Mesendoderm (in vitro differentiated cells): ENCODE measurements around the gene SPDYE17.
"Not testable (repeated sequence)": the region's sequence is repeated elsewhere in the genome, so short reads cannot be mapped to it uniquely, and the experiment has no call there.

ENCODE experiments used
- DNase-seq: peaks from one replicate; pipeline ENCODE4 v3.0.0; 2013
- H2AK5ac ChIP-seq: 2 replicates; pipeline ENCODE4 v1.6.1; 2013; ENCODE audit warnings: low read length, inconsistent platforms
- H2BK120ac ChIP-seq: 2 replicates; pipeline ENCODE4 v1.6.1; 2013; ENCODE audit warnings: low read depth, mild to moderate bottlenecking, low read length, moderate library complexity, mixed read lengths
- H2BK15ac ChIP-seq: replicated peaks from 2 replicates; pipeline ENCODE4 v1.6.1; 2013; ENCODE audit warnings: low read depth, mild to moderate bottlenecking, moderate library complexity
- H2BK5ac ChIP-seq: 2 replicates; pipeline ENCODE4 v1.6.1; 2013; ENCODE audit warnings: low read length, inconsistent platforms
- H3K18ac ChIP-seq: 2 replicates; pipeline ENCODE4 v1.6.1; 2013; ENCODE audit warnings: mild to moderate bottlenecking, low read length, mixed read lengths
- H3K23ac ChIP-seq: one replicate; pipeline ENCODE4 v1.6.1; 2013; ENCODE audit warnings: low read length
- H3K27ac ChIP-seq: 2 replicates; pipeline ENCODE4 v1.5.1; 2013; ENCODE audit warnings: low read depth, mild to moderate bottlenecking, inconsistent platforms, low read length, moderate library complexity
- H3K27me3 ChIP-seq: 2 replicates; pipeline ENCODE4 v1.6.1; 2013; ENCODE audit warnings: low read length, control low read depth, mild to moderate bottlenecking, inconsistent platforms; ENCODE audit not compliant: insufficient read depth, poor library complexity
- H3K36me3 ChIP-seq: 2 replicates; pipeline ENCODE4 v1.6.1; 2013; ENCODE audit warnings: low read length, inconsistent platforms; ENCODE audit not compliant: control insufficient read depth, insufficient read depth
- H3K4ac ChIP-seq: one replicate; pipeline ENCODE4 v1.6.1; 2013; ENCODE audit warnings: low read depth, mild to moderate bottlenecking, low read length, moderate library complexity
- H3K4me1 ChIP-seq: 2 replicates; pipeline ENCODE4 v1.6.1; 2013; ENCODE audit warnings: low read depth, low read length, inconsistent platforms; ENCODE audit not compliant: control insufficient read depth
- H3K4me2 ChIP-seq: 2 replicates; pipeline ENCODE4 v1.6.1; 2013; ENCODE audit warnings: low read length
- H3K4me3 ChIP-seq: 2 replicates; pipeline ENCODE4 v1.5.1; 2013; ENCODE audit warnings: mild to moderate bottlenecking, low read length
- H3K56ac ChIP-seq: one replicate; pipeline ENCODE4 v1.6.1; 2013; ENCODE audit warnings: low read length
- H3K79me1 ChIP-seq: 2 replicates; pipeline ENCODE4 v1.6.1; 2013; ENCODE audit warnings: low read length, inconsistent platforms
- H3K79me2 ChIP-seq: 2 replicates; pipeline ENCODE4 v1.6.1; 2013; ENCODE audit warnings: mild to moderate bottlenecking, low read length; ENCODE audit not compliant: control insufficient read depth, insufficient read depth
- H3K9ac ChIP-seq: 2 replicates; pipeline ENCODE4 v1.6.1; 2013; ENCODE audit warnings: low read length, inconsistent platforms
- H4K5ac ChIP-seq: one replicate; pipeline ENCODE4 v1.6.1; 2013; ENCODE audit warnings: low read length
- H4K8ac ChIP-seq: one replicate; pipeline ENCODE4 v1.6.1; 2013; ENCODE audit warnings: low read depth, mild to moderate bottlenecking, control low read depth, low read length, moderate library complexity
- WGBS: extraction: QIAGEN DNeasy Blood & Tissue Kit; methylation state at CpG from one replicate; pipeline ENCODE4 v1.1.7; 2013; ENCODE audit warnings: low lambda C conversion rate, missing lambda C conversion rate; ENCODE audit not compliant: insufficient coverage; ENCODE audit errors: extremely low coverage; 5-methylcytosine and 5-hydroxymethylcytosine counted together

Gene SPDYE17

GRCh38 chr7:76990202-76990601 lies 42.0 kb downstream of the SPDYE17 start:
- H4K5ac ChIP-seq, H3K56ac ChIP-seq, H3K23ac ChIP-seq, H2BK120ac ChIP-seq, H3K79me1 ChIP-seq, H3K27ac ChIP-seq, H3K36me3 ChIP-seq, H2BK5ac ChIP-seq, H4K8ac ChIP-seq, H3K27me3 ChIP-seq, H3K9ac ChIP-seq, H3K79me2 ChIP-seq, H3K4me3 ChIP-seq, DNase-seq, H3K4ac ChIP-seq, H3K4me2 ChIP-seq, H2BK15ac ChIP-seq, H3K4me1 ChIP-seq, H3K18ac ChIP-seq, H2AK5ac ChIP-seq: not testable (repeated sequence)
- no CpG with 5 or more reads among the region's 12 CpGs for WGBS

GRCh38 chr7:76985924-76986717 lies 46.0 kb downstream of the SPDYE17 start:
- H3K18ac ChIP-seq, H2BK15ac ChIP-seq, DNase-seq, H3K4me1 ChIP-seq, H3K4me2 ChIP-seq, H3K9ac ChIP-seq, H3K27ac ChIP-seq, H2BK120ac ChIP-seq, H3K79me1 ChIP-seq, H3K27me3 ChIP-seq, H3K56ac ChIP-seq, H4K5ac ChIP-seq, H3K23ac ChIP-seq, H3K4me3 ChIP-seq, H3K36me3 ChIP-seq, H2BK5ac ChIP-seq, H3K4ac ChIP-seq, H2AK5ac ChIP-seq, H3K79me2 ChIP-seq, H4K8ac ChIP-seq: not testable (repeated sequence)
- no CpG with 5 or more reads among the region's 16 CpGs for WGBS

DNA sequence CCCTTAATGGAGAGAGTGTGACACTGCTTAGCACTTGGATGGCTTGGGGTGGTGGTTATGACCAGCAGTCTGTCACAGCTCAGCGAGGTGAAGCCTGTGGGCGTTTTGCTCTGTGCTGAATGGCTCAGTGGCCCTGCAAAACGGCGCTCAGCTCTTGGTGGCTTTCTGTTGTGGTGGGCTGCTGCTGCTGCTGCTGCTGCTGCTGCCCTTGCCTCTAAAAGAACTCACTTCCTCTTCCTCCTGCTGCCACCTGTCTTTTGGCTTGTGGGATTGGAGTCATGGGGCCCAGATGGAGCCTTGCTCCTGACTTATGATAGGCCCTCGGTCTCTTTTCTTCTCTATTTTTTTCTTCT lies 47.4 kb downstream of the SPDYE17 start:
- not testable (repeated sequence) for H3K27me3 ChIP-seq, H3K23ac ChIP-seq, H2AK5ac ChIP-seq, H2BK5ac ChIP-seq, H3K4me2 ChIP-seq, H3K79me1 ChIP-seq, H3K18ac ChIP-seq, DNase-seq, H3K36me3 ChIP-seq, H2BK15ac ChIP-seq, H3K4me1 ChIP-seq, H2BK120ac ChIP-seq, H3K27ac ChIP-seq, H4K5ac ChIP-seq, H4K8ac ChIP-seq, H3K4me3 ChIP-seq, H3K56ac ChIP-seq, H3K79me2 ChIP-seq, H3K4ac ChIP-seq, H3K9ac ChIP-seq
- no CpG with 5 or more reads among the region's 5 CpGs for WGBS

DNA sequence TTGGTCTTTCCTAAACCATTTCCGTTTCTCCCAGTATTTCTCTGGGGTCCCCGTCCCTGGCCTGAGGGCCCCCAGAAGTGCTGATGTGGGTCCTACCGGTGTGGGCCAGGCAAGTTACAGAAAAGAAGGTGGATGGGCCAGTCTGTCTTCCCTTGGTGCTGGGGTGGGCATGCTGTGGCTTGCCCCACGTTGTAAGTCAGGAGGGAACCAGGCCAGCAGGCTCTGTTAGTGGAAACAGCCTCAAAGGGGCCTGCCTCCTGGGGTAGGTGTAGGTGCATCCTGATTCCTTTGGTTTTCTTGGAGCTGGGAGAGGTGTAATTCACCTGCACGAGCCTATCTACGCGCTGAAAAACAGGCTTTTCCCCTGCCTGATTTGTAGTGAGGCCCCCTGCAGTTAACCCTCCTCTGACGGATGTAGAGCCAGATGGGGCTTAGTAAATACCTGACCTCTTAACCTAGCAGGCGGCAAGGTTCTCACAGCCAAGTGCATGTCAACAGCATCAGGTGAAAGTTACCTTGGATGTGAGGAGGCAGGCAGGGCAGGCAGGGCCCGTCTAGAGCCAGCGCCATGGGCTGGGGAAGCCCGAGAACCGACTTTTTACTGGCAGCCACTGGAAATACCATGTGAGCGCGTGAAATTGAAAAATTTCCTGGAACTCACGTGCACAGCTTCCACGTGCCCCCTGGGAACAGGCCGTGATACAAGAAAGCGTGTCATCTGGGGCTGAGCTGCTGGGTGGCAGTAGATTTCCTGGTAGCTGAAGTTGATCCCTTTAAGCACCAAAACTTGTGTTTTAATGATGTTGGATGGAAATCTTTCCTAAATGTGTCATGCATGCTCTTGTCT lies 48.0 kb downstream of the SPDYE17 start:
- not testable (repeated sequence) for H4K8ac ChIP-seq, H2BK5ac ChIP-seq, H2AK5ac ChIP-seq, H2BK120ac ChIP-seq, H3K23ac ChIP-seq, H3K4me1 ChIP-seq, H3K9ac ChIP-seq, DNase-seq, H3K79me1 ChIP-seq, H3K4me2 ChIP-seq, H3K18ac ChIP-seq, H3K79me2 ChIP-seq, H3K27ac ChIP-seq, H3K4me3 ChIP-seq, H4K5ac ChIP-seq, H2BK15ac ChIP-seq, H3K27me3 ChIP-seq, H3K4ac ChIP-seq, H3K36me3 ChIP-seq, H3K56ac ChIP-seq
- no CpG with 5 or more reads among the region's 19 CpGs for WGBS

DNA sequence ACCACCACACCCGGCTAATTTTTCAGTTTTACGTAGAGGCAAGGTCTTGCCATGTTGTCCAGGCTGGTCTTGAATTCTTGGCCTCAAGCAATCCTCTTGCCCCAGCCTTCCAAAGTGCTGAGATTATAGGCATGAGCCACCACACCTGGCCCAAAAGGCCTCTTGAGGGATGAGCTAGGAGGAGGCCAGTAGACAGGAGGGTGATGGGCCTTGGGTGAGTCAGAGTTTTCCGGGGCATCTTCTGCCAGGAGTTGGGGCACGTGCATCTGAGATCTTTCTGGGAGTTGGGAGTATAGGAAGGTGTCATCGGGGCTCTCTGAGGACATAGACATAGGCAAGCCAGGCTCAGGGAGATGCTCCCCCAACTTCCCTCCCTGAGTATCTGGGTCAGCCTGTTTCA lies 48.8 kb downstream of the SPDYE17 start:
- not testable (repeated sequence) for H2AK5ac ChIP-seq, H3K4ac ChIP-seq

More for the DNA sequence above, 48.8 kb downstream of the SPDYE17 start:
- H3K23ac ChIP-seq, H3K4me1 ChIP-seq, H3K9ac ChIP-seq, H3K56ac ChIP-seq, H3K79me1 ChIP-seq, H3K27ac ChIP-seq, H2BK120ac ChIP-seq, H3K27me3 ChIP-seq, H4K5ac ChIP-seq, H2BK15ac ChIP-seq, H4K8ac ChIP-seq, H3K4me2 ChIP-seq, H3K79me2 ChIP-seq, DNase-seq, H2BK5ac ChIP-seq, H3K4me3 ChIP-seq, H3K36me3 ChIP-seq, H3K18ac ChIP-seq: not testable (repeated sequence)
- no CpG with 5 or more reads among the region's 5 CpGs for WGBS
